Epithelial cell of proximal tubule (primary cell): Measurements from ENCODE around the gene PHLDB1. TPM values are rescaled to one million over a fixed set of nuclear protein-coding genes. Genes with fewer than 3 reads are reported as not detected.

Experiments
- DNase-seq: peaks from one replicate; pipeline ENCODE4 v3.0.0-alpha.2; 2011; ENCODE audit warnings: low read depth
- H3K4me3 ChIP-seq: 2 replicates; pipeline ENCODE4 v1.5.1; 2011; ENCODE audit warnings: low read depth, mild to moderate bottlenecking, low read length
- total RNA-seq: library from RNA; depleted of rRNA; stranded (reverse); fragments of >200 nt; gene quantifications from 2 replicates; pipeline ENCODE4 v1.2.3, GENCODE V29; 2015
- TF ChIP-seq, protein P1 (sequence below): conservative IDR thresholded peaks from 2 replicates; pipeline ENCODE4 v1.5.1; 2012; ENCODE audit warnings: low read depth, mild to moderate bottlenecking, low read length

Gene PHLDB1
- total RNA-seq, 1 donor from 2014 or later: 49.8 TPM

- no peak overlapping the region for H3K4me3 ChIP-seq
- TF ChIP-seq, protein P1, sequence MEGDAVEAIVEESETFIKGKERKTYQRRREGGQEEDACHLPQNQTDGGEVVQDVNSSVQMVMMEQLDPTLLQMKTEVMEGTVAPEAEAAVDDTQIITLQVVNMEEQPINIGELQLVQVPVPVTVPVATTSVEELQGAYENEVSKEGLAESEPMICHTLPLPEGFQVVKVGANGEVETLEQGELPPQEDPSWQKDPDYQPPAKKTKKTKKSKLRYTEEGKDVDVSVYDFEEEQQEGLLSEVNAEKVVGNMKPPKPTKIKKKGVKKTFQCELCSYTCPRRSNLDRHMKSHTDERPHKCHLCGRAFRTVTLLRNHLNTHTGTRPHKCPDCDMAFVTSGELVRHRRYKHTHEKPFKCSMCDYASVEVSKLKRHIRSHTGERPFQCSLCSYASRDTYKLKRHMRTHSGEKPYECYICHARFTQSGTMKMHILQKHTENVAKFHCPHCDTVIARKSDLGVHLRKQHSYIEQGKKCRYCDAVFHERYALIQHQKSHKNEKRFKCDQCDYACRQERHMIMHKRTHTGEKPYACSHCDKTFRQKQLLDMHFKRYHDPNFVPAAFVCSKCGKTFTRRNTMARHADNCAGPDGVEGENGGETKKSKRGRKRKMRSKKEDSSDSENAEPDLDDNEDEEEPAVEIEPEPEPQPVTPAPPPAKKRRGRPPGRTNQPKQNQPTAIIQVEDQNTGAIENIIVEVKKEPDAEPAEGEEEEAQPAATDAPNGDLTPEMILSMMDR: no peak
- DNase-seq: no peak
Observed at GRCh38 chr11:118612378-118612777, 5.0 kb downstream of the PHLDB1 start.

GRCh38 chr11:118614511-118614910 lies 7.1 kb downstream of the PHLDB1 start:
- H3K4me3 ChIP-seq: no peak overlapping the region
- no peak for DNase-seq
- TF ChIP-seq, protein P1: no peak

- TF ChIP-seq, protein P1: no peak
- no peak for DNase-seq
- no peak overlapping the region for H3K4me3 ChIP-seq
Observed at GRCh38 chr11:118615282-118615975, 8.0 kb downstream of the PHLDB1 start.

DNA sequence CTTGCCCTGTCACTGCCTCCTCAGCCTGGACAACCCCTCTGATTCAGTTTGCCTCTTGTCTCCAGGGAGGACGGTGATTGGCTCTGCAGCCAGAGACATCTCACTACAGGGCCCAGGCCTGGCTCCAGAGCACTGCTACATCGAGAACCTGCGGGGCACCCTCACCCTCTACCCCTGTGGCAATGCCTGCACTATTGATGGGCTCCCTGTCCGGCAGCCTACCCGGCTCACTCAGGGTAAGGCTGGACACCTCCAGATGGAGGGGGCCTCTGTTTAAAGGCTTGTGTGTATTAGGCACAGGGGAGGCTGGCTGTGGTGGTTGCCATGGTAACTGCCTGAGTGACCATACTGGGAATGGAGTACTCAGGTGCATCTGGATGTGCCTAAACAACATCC lies 8.6 kb downstream of the PHLDB1 start:
- TF ChIP-seq, protein P1: no peak
- no peak overlapping the region for H3K4me3 ChIP-seq
- no peak for DNase-seq

DNA sequence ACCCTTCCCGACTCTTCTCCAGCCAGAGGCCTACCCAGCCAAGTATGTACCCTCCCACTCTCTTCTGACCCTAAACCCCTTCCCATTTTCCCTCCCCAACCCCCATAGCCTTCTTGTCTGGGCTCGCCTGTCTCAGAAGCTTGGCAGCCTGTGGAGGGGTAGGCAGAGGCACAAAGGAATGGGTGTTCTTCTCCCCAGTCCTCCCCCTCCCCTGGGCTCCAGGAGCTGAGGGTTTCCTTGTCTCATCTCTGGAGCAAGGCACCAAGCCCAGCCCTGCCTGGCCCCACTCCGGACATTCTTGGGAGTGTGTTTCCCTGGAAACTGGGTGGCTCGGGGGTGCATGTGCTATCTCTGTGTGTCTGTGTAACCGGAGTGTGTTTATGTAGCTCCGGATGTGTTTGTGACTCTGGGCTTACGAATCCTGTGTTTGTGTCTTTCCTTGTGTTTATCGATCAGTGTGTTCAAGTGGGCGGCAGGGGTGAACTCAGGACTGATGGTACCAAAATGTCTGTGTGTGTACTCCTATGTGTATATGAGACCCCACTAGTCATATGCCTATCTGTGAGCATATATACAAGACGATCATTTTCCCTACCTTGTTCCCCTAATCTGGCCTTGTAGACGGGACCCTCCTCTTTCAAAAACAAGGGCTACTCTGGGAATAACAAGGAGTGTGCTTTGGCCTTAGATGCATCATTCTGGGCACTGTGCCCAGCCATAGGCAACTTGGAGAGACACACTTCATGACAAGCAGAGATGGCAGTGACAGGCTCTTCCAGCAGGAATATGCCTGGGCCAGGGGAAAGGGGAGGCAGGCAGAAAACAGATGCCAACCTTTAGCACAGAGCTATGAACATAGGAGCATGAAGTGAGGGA lies 10.9 kb downstream of the PHLDB1 start:
- TF ChIP-seq, protein P1: no peak
- H3K4me3 ChIP-seq: no peak overlapping the region

GRCh38 chr11:118618991-118619375 lies 11.6 kb downstream of the PHLDB1 start:
- no peak for DNase-seq
- TF ChIP-seq, protein P1: no peak
- H3K4me3 ChIP-seq: no peak overlapping the region

More for the DNA sequence above, 10.9 kb downstream of the PHLDB1 start:
- no peak for DNase-seq
